ENCODE measurements around the gene CLASP2.

CLASP2 gene

DNA sequence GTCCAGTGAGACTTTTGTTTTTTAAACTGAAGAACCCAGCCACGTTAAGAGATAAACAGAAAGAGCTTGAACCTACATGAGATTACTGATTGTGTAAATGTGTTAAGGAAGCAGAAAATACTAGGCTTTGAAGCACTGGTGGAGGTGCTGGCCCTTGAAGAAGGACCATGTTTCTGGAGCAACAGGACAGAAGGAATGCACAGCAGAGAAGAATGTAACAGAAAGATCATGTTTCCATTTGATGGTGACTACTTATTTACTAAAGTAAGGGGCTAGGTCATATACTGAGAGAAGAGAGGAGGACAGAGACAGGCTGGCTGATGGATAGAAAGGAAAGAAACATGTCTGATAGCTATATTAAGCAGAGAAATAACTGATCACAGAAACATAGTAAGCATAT, 88.8 kb downstream of the CLASP2 start:
- DNase-seq = no peak

DNA sequence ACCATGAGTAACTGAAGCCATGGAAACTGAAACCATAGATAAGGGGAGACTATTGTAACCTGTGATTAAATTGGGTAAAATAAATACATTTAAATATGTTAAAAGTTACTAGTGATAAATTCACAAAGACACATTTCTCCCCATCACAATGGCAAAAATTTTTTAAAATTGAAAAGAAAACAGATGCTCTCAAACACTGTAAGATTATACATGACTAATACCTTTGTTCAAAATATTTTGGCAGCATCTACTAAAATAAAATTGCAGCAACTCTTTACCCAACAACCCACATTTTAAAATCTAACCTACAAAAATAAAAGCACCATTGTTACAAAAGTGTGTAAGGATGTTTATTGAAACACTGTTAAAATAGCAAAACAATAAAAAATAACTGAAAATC, 93.3 kb downstream of the CLASP2 start:
- no peak for DNase-seq

DNA sequence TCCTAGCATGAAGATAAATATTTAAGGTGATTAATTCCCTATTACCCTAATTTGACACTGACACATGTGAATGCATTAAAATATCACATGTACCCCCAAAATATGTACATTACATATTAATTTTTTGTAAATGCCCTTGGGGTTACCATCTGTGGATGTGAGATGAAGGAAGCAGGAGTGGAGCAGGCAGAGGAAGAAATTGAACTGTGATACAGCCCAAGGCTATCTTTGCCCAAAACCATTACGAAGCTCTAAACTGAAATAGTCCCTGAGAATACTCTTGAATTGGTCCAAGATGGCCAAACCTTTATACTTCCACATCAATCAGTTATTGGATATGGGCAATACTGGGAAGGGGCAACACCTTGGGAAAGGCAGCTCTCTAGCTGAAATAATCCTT, 105.0 kb downstream of the CLASP2 start:
- no peak for DNase-seq

DNA sequence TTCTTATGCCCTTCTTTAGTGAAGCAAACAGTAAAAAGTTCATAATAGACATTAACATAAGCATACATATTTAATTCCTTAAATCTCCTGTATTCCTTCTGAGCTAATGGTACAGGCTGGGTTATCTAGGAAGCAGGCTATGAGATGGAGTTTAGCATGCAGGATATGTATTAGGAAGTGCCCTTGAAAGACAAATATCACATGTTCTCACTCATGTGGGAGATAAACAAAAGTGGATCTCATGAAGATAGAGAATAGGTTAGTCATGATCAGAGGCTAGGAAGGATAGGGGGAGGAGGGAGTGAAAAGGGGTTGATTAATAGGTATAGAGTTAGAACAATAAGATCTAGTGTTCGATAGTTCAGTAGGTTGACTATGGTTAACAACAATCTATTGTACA, 105.4 kb downstream of the CLASP2 start:
- no peak for DNase-seq

DNA sequence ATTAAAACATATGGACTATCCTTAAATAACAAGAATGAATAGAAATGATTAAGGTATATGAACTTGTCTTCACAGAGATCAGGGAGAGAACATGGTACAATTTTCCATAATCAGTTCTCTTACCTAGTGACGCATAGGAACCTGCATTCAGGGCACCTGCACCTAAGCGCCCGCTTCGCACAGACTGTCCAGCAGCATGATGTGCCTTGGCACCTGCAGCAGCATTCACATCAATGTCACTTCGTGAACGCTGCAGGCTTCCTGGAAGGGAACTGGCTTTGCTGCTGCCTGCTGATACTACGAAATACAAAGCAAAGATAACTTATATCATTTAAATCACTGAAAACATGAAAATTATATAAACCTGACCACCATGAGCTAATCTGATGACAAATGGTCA, 115.2 kb downstream of the CLASP2 start:
- no peak for DNase-seq

DNA sequence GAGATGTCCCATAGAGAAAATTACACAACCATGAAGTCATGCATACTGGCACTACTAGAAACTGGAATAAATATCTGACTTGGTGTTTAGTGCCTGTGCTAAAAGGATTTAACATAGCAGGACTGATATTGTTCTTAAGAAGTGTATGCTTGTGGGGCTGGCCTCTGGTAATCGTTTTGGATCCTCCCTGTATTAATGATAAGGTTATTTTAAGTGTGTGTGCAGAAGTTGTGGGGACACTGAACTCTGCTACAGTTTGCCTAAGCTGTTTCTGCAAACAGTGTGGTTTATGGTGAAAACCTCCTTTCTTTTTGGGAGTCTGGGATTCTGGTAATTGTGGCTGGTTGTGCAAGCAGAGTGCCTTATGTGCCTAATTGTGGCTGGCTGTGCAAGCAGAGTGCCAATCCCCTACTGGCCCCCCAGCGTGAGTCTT, 120.8 kb downstream of the CLASP2 start:
- DNase-seq = no peak

DNA sequence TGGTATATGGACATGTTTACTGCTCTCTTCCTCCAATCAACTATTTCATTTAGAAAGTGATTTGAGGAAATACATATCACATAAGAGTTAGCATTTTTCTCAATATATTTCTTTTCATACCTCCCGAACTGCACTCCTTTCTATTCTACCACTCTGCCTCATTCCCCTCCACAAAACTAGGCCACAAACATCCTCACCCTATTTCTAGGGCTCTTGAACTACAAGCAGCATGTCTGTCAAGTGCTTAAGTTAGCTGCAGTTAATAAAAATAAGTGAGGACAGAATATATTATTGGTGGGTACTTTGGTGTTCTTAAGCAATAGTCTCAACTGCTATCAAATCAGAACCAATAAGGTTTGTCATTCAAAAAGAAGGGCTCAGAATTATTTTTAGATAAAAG, 125.1 kb downstream of the CLASP2 start:
- DNase-seq = no peak

DNA sequence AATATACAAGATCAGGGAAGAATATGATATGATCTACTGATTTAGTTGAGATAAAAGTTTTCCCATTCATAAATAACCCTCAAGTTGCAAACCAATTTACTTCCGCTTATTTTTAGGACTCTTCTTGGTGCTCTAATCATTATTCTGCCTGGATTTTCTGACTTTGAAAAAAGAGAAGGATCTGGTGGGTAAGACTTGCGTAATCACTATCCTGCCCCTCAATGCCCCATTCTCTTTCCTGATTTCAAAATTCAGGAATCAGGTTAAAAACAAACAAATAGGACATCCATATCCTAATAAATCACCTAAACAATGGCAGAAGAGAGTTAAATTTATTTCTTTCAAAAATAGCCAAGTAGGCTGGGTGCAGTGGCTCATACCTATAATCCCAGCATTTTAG, 127.5 kb downstream of the CLASP2 start:
- DNase-seq = no peak

DNA sequence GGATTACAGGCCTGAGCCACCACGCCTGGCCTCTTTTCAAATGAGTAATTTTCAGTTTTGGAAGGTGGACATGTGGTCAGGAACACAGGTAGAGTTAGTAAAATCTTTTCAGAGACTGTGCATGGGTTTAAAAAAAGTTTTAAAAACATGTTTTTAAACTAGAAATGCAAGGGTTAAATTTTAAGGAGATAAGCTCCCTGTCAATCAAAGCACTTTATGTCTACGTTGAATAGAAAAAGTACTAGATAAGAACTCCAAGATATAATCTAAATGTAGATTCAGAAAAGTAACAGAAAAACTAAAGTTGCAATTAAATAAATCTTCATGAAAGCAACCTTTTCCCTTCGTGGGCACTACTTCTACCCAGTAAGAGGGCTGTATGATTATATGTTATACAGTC, 131.7 kb downstream of the CLASP2 start:
- no peak for DNase-seq

DNA sequence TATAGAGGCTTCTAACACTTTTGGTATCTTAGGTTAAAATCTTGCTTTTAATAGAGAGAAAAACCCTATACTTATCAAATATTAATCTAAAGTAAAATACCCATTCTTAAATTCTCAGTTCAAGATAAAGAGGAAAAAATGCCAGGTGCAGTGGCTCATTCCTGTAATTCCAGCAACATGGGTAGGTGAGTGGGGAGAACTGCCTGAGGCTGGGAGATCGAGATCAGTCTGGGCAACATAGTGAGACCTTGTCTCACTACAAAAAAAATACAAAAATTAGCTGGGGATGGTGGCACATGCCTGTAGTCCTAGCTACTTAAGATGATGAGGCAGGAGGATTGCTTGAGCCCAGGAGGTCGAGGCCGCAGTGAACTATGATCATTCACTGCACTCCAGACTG, 135.8 kb downstream of the CLASP2 start:
- no peak for DNase-seq

DNA sequence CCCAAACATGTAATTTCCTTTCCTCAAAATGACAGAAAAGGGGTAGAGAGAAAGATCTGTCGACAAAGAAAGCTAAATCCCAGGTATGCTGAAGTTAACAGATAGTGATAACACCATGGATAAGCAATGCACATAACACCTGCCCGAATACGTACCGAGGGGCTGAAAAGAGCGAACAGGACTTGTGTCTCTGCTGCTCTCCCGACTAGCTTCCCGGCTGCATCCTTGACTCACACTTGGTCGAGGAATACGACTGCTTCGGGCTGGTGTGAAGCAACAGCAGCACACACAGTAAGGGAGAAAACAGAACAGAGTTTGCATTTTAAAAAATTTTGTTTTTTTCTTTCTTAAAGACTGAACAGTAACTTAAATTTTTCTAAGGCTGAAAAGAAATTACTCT, 136.4 kb downstream of the CLASP2 start:
- DNase-seq = no peak

DNA sequence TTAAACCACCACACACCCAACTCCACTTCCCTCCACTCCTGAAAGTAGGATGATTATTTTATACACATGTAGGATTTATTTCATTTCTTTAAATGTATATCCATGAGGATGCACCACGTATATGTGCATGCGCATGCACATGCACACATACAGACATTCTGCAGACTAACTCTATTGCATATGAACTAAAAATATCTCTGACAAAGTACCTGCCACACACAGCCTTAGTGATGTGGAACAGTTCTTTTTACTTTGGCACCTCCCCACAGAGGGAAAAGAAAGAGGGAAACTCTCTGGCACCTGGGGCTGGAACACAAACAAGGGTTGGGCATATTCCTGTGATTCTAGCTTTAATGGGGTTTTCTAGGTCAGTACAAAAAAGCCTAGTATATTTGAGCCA, 138.2 kb downstream of the CLASP2 start:
- no peak for DNase-seq

DNA sequence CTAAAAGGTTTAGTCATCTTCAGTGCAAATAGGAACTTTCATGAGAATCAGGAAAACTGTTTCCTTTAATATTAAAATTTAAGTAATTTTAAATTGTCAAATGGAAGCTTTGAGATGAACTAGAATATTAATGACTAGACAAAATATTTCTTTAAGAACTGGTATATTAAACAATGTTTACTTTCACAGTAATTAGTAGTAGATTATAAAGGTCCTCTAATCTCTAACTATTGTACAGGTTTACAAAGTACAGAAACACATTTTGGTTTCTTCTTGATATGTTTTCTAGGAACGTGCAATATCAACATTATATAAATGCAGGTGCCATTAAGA, 138.9 kb downstream of the CLASP2 start:
- DNase-seq = no peak

DNA sequence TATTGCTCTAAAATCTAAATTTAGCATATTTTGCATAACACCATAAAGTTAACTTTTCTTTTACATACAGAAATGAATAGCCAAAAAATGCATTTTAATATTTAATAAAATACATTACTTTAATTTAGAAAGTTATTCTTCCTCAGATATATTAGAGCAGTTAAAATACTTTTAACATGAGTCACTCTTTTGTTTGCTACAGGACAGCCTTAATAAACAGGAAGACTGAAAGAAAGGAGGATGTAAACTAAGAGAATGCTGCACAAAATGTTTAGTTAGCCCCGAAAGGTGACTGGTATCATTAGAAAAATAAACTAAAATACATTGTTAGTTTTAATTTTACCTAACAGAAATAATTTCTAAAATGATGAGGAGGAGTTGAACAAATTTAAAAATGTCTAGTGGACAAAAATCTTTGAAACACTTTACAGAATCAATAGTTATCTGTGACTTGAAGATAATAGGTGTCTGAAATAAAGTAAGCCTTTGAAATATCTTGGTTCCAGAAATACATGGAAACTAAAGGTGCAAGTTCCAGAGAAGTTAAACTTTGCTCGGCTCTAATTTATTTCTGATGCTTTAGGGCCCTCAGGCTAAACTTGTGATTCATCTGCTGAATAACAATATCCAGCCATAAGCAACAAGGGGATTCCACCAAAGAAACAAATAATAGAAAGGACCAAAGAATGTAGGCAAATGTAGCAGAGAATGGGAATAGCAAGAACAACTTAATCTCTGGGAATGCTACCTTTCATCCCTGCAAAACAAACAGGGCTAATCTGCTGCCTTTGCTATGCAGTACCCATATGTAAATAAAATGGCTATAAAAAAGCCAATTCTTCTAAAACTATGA, 139.5 kb downstream of the CLASP2 start:
- DNase-seq = peak; percentile 18

DNA sequence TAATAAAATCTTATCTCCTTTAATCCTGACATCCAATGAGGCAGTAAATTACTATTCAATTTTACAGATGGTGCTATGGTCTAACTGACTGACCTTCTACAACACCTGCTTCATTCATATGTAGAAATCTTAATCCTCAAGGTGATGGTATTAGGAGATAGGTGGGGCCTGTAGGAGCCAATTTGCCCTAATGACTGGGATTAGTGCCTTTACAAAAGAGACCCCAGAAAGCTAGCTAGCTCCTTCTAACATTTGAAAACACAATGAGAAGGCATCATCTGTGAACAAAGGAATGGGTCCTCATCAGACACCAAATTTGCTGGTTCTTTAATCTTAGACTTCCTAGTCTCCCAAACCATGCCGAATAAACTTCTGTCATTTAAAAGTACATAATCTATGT, 140.5 kb downstream of the CLASP2 start:
- DNase-seq = no peak

DNA sequence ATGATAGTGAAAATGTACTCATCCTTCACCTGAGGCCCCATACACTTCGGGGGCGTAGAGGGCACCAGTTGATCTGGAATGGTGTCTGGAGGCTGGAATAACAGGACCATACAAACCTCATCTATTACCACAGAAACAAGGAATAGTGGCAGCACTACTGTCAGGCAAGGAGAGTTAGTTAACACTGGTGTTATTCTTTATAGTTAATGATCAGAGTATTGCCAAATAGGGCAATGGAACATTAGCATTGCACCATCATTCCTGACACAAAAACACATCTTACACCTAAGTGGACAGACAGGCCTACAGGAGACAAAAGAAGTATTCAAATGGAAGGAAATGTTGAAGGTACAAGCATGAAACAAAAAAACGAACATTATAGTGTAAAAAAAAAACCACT, 140.9 kb downstream of the CLASP2 start:
- no peak for DNase-seq

DNA sequence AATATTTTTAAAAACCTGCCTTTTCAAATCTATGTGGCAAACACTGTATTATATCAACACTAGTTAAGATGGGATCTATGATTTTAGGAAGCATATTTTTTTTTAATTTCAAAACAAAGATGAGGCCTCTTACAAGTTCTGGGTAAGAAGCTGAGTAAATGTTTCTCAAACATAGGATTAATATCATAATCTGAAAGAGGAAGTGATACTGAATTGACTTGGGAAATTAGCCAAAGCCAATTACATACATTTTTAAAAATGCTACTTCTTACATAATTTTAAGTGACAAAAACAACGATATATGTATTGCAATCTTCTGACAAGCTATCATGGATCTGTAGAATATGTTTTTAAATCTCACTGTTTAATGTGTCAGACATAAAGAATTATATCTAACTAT, 142.7 kb downstream of the CLASP2 start:
- no peak for DNase-seq

DNA sequence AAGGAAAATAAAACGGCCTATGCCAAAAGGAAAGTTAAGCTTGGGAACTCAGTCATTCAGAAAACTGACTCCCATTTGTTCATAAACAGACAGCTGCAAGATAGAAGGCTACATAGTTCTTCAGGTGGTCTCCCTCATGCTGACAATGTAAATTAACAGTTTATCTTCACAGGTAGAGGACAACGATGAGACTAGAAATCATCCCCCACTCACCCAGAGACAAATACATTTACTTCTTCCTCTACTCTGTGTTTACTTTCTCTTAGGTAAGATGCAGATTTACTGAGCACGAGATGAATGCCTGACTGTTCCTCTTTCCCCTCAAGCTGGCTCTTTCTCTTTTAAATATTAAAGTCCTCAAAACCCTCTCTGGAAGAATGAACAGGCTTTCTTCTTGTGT, 160.2 kb downstream of the CLASP2 start:
- DNase-seq = no peak

DNA sequence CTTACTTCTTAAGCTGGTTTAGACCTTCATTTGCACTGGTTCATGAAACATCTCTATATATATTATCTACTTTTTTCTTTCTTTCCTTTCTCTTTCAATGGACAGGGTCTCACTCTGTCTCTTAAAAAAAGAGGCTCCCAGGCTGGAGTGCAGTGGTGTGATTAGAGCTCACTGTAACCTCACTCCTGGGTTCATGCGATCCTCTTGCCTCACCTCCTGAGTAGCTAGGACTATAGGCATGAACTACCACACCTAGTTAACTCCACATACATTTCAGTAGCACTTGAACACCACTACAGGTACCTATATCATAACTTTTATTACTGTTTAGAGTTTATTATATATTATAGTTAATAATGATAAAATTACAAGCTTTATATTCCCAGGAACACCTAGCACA, 160.8 kb downstream of the CLASP2 start:
- DNase-seq = no peak

DNA sequence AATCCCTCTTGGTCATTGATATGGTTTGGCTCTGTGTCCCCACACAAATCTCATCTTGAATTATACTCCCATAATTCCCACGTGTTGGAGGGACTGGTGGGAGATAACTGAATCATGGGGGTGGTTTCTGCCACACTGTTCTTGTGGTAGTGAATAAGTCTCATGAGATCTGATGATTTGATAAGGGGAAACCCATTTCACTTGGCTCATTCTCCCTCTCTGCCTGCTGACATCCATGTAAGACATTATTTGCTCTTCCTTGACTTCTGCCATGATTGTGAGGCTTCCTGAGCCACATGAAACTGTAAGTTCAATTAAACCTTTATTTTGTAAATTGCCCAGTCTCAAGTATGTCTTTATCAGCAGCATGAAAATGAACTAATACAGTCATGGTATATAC, 171.0 kb downstream of the CLASP2 start:
- DNase-seq = no peak

DNA sequence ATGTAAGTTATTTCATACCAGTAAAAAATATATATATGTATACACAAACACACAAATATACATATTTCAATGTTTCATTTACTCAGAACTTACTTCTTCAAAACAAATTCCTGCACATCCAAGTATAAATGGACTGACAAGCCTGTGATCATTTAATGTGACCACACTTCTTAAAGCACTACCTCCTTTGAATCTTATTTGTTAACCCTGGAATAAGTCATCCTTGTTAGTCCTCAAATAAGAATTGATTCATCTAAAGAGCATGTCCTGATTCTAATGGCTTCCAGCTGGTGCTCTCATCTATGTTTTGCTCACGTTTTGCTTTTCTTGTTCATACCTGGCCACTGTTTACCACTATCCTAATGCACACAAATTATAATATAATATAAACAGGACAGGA, 173.9 kb downstream of the CLASP2 start:
- no peak for DNase-seq

DNA sequence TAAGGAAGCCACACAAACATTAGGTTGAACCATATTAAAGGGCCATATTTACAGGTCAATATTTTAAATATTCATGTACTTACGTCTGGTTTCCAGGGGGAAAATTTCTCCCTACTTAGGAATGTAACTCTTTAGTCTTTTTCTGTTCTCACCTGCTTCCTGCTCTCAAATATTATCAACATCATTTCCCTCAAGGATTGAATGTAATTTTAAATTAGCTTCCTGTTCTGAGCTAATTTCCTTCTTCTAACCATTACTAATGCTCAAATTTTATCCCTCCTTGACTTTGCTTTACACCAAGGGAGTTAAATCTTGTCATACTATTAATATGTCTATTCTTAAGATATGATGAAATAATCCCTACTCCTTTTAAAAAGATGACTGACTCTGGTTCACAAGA, 174.5 kb downstream of the CLASP2 start:
- DNase-seq = no peak

DNA sequence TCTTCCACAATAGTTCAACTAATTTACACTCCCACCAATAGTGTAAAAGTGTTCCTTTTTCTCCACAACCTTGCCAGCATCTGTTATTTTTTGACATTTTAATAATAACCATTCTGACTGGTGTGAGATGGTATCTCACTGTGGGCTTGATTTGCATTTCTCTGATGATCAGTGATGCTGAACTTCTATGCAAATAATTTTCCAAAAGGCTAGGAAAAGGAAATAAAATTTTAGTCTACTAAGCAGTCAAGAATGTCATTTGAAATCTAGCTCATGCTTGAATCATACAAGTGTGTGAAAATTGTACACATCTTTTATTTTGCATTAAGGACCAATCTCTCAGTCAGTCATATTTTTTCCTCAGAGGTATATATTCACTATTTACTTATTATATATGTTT, 176.1 kb downstream of the CLASP2 start:
- no peak for DNase-seq

DNA sequence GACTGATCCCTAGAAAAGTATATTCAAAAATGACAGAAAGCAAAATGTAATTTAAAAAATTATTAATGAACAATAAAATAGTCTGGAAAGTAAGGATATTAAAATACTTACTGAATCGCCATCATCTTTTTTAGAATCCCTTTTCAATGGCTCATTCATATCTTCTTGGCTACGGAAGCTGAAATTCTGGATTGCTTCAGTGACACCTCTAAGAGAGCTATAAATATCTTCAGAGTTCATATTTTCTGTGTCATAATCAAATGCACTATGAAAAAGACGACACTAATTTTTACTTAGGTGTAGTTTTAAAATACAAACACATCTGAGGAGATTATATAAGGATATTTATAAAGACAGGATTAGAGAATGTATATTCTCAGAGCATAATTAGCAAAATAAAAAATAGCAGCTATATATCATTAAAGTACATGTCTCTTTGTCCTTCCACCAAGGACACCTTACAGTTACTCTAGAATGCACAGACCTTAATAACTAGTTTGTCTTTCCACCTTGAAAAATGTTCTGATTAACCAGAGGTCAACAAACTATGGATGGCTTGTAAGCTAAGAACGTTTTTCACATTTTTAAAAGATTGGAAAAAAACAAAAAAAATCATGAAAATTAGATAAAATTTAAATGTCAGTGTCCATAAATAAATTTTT, 179.2 kb downstream of the CLASP2 start:
- no peak for DNase-seq

DNA sequence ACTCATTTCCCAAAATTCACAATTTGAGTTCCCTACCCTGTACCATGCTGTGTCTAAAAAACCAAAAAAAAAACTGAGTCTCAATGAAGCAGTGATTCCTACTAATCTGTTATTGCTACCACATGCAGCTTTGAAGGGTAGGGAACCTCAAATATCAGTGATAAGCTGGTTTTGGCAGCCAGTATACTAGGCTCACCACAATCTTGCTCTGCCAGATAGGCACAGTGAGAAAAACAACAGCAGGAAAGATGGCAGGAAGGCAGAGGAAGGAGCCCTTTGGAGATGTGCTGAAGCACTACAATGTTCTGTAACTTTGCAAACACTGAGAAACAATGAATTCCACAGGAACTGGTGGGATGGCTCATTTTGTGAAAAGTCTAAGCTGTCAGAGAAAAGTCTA, 180.9 kb downstream of the CLASP2 start:
- DNase-seq = no peak

Data from T1000 (cell line).